WTC11 (cell line): ENCODE measurements around the gene RARA.

ENCODE experiments used
- KAT7 ChIP-seq: sonication (generic); formaldehyde crosslinking; IDR thresholded peaks from 2 replicates; pipeline ENCODE4 v1.8.1; 2023; ENCODE audit warnings: missing genetic modification reagents, mild to moderate bottlenecking, borderline replicate concordance
- ZNF138 ChIP-seq: sonication (generic); formaldehyde crosslinking; conservative IDR thresholded peaks from 2 replicates; pipeline ENCODE4 v1.8.1; 2022; ENCODE audit warnings: mild to moderate bottlenecking, moderate library complexity, missing genetic modification reagents
- ZNF317 ChIP-seq: sonication (generic); formaldehyde crosslinking; IDR thresholded peaks from 2 replicates; pipeline ENCODE4 v1.8.1; 2023; ENCODE audit warnings: low read depth, mild to moderate bottlenecking, moderate library complexity, missing genetic modification reagents, borderline replicate concordance
- TF ChIP-seq, protein P1 (sequence below): fragments of 200-600 bp; IDR thresholded peaks from 2 replicates; pipeline ENCODE4 v1.8.0; 2022; ENCODE audit warnings: antibody characterized with exemption

DNA sequence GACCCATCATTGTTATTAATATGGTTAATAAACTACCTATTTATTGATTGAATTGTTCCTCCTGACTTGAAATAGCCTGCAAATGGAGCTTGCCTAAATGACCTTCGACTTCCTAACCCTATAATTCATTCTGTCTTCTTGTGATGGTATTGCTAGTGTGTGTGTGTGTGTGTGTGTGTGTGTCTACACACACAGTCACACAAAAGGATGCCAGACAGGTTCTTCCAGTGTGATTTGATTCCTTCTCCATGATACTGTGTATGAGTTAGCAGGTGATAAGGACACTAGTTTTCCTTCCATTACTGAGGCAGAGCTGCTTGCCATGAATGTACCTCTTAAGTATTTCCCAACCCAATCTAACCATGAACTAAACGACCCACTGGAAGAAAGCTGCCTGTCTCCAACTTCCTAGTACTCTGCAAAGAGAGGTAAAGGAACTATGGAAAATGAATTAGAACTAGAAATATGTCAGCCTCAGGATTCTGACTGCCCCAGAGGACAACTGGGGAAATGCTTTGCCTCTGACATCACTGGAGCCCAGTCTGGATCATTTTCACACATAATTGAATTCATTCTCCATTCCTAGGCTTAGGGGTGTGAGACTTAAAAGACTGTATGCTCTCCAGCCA lies 24.8 kb upstream of the RARA start:
- no peak for TF ChIP-seq ZNF138 (CRISPR knock-in tag)
- TF ChIP-seq ZNF317 (CRISPR knock-in tag) = no peak
- TF ChIP-seq KAT7 = no peak
- TF ChIP-seq, protein P1, sequence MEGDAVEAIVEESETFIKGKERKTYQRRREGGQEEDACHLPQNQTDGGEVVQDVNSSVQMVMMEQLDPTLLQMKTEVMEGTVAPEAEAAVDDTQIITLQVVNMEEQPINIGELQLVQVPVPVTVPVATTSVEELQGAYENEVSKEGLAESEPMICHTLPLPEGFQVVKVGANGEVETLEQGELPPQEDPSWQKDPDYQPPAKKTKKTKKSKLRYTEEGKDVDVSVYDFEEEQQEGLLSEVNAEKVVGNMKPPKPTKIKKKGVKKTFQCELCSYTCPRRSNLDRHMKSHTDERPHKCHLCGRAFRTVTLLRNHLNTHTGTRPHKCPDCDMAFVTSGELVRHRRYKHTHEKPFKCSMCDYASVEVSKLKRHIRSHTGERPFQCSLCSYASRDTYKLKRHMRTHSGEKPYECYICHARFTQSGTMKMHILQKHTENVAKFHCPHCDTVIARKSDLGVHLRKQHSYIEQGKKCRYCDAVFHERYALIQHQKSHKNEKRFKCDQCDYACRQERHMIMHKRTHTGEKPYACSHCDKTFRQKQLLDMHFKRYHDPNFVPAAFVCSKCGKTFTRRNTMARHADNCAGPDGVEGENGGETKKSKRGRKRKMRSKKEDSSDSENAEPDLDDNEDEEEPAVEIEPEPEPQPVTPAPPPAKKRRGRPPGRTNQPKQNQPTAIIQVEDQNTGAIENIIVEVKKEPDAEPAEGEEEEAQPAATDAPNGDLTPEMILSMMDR = no peak
